Astrocyte (in vitro differentiated cells and primary cell): ENCODE data around the gene ZBTB34. TPM values are rescaled to one million over a fixed set of nuclear protein-coding genes. Genes with fewer than 3 reads are reported as not detected.

Source experiments
- DNase-seq: peaks from one replicate; pipeline ENCODE4 v3.0.0-alpha.2; 2010; ENCODE audit warnings: low read depth
- FAIRE-seq: peaks from 2 replicates; lab custom pipeline; 2011; peaks lifted over from hg19 to GRCh38; lab: Jason Lieb, UNC
- H2AFZ ChIP-seq: 2 replicates; pipeline ENCODE4 v1.6.0; 2012; ENCODE audit warnings: low read depth, low read length, inconsistent platforms
- H3K27ac ChIP-seq: 2 replicates; pipeline ENCODE4 v1.5.1; 2011; ENCODE audit warnings: low read depth, low read length, inconsistent platforms
- H3K27me3 ChIP-seq: 2 replicates; pipeline ENCODE4 v1.6.0; 2011; ENCODE audit warnings: low read length, inconsistent platforms; ENCODE audit not compliant: insufficient read depth
- H3K36me3 ChIP-seq: 2 replicates; pipeline ENCODE4 v1.5.1; 2011; ENCODE audit warnings: low read length, inconsistent platforms; ENCODE audit not compliant: insufficient read depth
- H3K4me1 ChIP-seq: 2 replicates; pipeline ENCODE4 v1.5.1; 2011; ENCODE audit warnings: low read length, inconsistent platforms; ENCODE audit not compliant: insufficient read depth
- H3K4me2 ChIP-seq: 2 replicates; pipeline ENCODE4 v1.6.0; 2012; ENCODE audit warnings: low read length, inconsistent platforms
- H3K4me3 ChIP-seq: 2 replicates; pipeline ENCODE4 v1.5.1; 2011; ENCODE audit warnings: low read depth, mild to moderate bottlenecking, low read length, inconsistent platforms; ENCODE audit not compliant: insufficient read depth
- H3K79me2 ChIP-seq: 2 replicates; pipeline ENCODE4 v1.6.0; 2012; ENCODE audit warnings: mild to moderate bottlenecking, low read length, inconsistent platforms; ENCODE audit not compliant: insufficient read depth
- H3K9ac ChIP-seq: 2 replicates; pipeline ENCODE4 v1.6.0; 2012; ENCODE audit warnings: mild to moderate bottlenecking, low read length, inconsistent platforms
- H3K9me3 ChIP-seq: 2 replicates; pipeline ENCODE4 v1.5.1; 2012; ENCODE audit warnings: low read depth, mild to moderate bottlenecking, low read length, inconsistent platforms; ENCODE audit not compliant: insufficient read depth
- H4K20me1 ChIP-seq: 2 replicates; pipeline ENCODE4 v1.6.0; 2012; ENCODE audit warnings: low read length, inconsistent platforms; ENCODE audit not compliant: insufficient read depth
- H3K27ac Mint-ChIP-seq: one replicate; pipeline ENCODE4 v1.8.0; 2021; ENCODE audit warnings: mild to moderate bottlenecking, mixed read lengths; ENCODE audit not compliant: unreplicated experiment
- H3K27me3 Mint-ChIP-seq: one replicate; pipeline ENCODE4 v1.8.0; 2021; ENCODE audit warnings: low read depth, mixed read lengths; ENCODE audit not compliant: unreplicated experiment
- H3K36me3 Mint-ChIP-seq: one replicate; pipeline ENCODE4 v1.8.0; 2021; ENCODE audit warnings: low read depth, mixed read lengths; ENCODE audit not compliant: unreplicated experiment
- H3K4me1 Mint-ChIP-seq: one replicate; pipeline ENCODE4 v1.8.0; 2021; ENCODE audit warnings: low read depth, mixed read lengths; ENCODE audit not compliant: unreplicated experiment
- H3K4me3 Mint-ChIP-seq: one replicate; pipeline ENCODE4 v1.8.0; 2021; ENCODE audit warnings: mild to moderate bottlenecking, moderate library complexity, mixed read lengths; ENCODE audit not compliant: unreplicated experiment
- H3K9me3 Mint-ChIP-seq: one replicate; pipeline ENCODE4 v1.8.0; 2021; ENCODE audit warnings: mild to moderate bottlenecking, mixed read lengths; ENCODE audit not compliant: unreplicated experiment
- EZH2 ChIP-seq: IDR thresholded peaks from 2 replicates; pipeline ENCODE4 v1.6.1; 2012; ENCODE audit warnings: mild to moderate bottlenecking, low read length, inconsistent platforms; ENCODE audit not compliant: insufficient read depth
- total RNA-seq: library from RNA; stranded (reverse); gene quantifications from 2 replicates; pipeline ENCODE4 v1.2.1, GENCODE V29; 2021
- TF ChIP-seq, protein P1 (sequence below): IDR thresholded peaks from 2 replicates; pipeline ENCODE4 v1.5.1; 2011; ENCODE audit warnings: low read depth, mild to moderate bottlenecking, inconsistent platforms, low read length, moderate library complexity; ENCODE audit not compliant: insufficient read depth

Gene ZBTB34
- total RNA-seq, 1 donor from 2014 or later, result 14.7 TPM

DNA sequence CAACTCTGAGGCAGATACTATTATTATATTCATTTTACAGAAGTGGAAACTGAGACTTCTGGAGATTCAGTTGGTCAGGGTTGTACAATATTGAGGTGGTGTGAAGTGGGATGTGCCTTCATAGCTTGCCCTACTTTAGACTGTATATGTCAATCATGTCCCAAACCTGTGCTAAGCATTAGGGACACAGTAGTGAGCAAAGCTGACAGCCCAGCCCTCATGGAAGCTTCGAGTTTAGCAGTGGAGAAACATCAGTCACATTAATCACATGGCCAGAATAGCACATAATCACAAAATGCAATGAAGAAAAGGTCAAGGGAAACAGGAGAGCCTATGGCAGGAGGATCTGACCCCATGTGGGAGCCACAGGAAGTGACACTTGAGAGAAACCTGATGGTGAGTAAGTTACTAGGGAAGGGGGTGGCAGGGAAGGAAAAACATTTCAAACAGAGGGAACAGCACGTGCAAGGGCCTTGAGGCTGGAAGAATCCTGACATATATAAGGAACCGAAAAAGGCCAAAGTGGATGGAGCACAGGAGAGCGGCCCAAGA is 33.7 kb downstream of the ZBTB34 start:
- Mint-ChIP-seq H3K36me3 (no peaks in the 10 kb centered on the region), H3K27me3 (peaks cover 5% of the 10 kb centered on the region), H3K4me3 (no peak overlapping the region), H3K4me1 (no peaks in the 10 kb centered on the region), H3K27ac (no peak overlapping the region), H3K9me3 (no peaks in the 10 kb centered on the region)
- no peak overlapping the region for H3K27ac ChIP-seq
- H3K27me3 ChIP-seq, result no peaks in the 10 kb centered on the region
- no peak for DNase-seq
- no peaks in the 10 kb centered on the region for H3K9me3 ChIP-seq
- H3K4me1 ChIP-seq, result no peaks in the 10 kb centered on the region
- H3K36me3 ChIP-seq, result no peaks in the 10 kb centered on the region
- no peaks in the 10 kb centered on the region for H3K79me2 ChIP-seq
- no peaks in the 10 kb centered on the region for H4K20me1 ChIP-seq
- no peak overlapping the region for H3K4me2 ChIP-seq
- no peak overlapping the region for H2AFZ ChIP-seq
- FAIRE-seq, result no peak
- H3K9ac ChIP-seq, result no peak overlapping the region
- H3K4me3 ChIP-seq, result no peak overlapping the region
- TF ChIP-seq, protein P1, sequence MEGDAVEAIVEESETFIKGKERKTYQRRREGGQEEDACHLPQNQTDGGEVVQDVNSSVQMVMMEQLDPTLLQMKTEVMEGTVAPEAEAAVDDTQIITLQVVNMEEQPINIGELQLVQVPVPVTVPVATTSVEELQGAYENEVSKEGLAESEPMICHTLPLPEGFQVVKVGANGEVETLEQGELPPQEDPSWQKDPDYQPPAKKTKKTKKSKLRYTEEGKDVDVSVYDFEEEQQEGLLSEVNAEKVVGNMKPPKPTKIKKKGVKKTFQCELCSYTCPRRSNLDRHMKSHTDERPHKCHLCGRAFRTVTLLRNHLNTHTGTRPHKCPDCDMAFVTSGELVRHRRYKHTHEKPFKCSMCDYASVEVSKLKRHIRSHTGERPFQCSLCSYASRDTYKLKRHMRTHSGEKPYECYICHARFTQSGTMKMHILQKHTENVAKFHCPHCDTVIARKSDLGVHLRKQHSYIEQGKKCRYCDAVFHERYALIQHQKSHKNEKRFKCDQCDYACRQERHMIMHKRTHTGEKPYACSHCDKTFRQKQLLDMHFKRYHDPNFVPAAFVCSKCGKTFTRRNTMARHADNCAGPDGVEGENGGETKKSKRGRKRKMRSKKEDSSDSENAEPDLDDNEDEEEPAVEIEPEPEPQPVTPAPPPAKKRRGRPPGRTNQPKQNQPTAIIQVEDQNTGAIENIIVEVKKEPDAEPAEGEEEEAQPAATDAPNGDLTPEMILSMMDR, result no peak
- no peak for TF ChIP-seq EZH2

DNA sequence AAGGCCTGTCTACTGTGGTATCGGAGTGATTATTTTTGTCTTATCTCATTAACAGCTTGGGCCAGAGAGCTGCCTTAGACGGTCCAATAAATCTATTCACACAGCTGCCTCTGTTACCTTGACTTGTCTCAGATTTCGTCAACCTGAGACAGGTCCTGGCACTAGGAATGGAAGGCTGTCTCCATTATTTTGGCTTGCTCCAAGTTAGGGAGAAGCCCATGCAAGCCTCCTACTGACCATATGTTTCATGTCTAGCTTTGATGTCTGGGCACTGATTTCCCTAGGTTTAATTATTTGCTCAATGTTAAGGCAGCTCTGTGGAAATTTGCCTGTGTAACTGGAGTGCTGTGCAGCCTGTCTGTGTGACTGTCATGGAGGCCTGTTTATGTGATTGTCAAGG is 41.8 kb downstream of the ZBTB34 start:
- H3K9me3 Mint-ChIP-seq, result peaks cover 3% of the 10 kb centered on the region
- H3K79me2 ChIP-seq, result no peaks in the 10 kb centered on the region
- no peak overlapping the region for H3K4me3 ChIP-seq
- TF ChIP-seq EZH2, result no peak
- TF ChIP-seq, protein P1, result no peak
- no peaks in the 10 kb centered on the region for H4K20me1 ChIP-seq
- no peak overlapping the region for H3K27ac Mint-ChIP-seq
- no peaks in the 10 kb centered on the region for H3K4me1 ChIP-seq
- peaks cover 8% of the 10 kb centered on the region for H3K9me3 ChIP-seq
- H3K4me1 Mint-ChIP-seq, result no peaks in the 10 kb centered on the region
- FAIRE-seq (no peak), DNase-seq (no peak)
- H3K27me3 Mint-ChIP-seq, result peaks cover 14% of the 10 kb centered on the region
- no peak overlapping the region for H2AFZ ChIP-seq
- no peak overlapping the region for H3K4me3 Mint-ChIP-seq
- H3K36me3 Mint-ChIP-seq, result no peaks in the 10 kb centered on the region
- H3K27ac ChIP-seq, result no peak overlapping the region
- H3K9ac ChIP-seq, result no peak overlapping the region
- H3K27me3 ChIP-seq, result peaks cover 6% of the 10 kb centered on the region
- H3K4me2 ChIP-seq, result no peak overlapping the region
- H3K36me3 ChIP-seq, result no peaks in the 10 kb centered on the region

DNA sequence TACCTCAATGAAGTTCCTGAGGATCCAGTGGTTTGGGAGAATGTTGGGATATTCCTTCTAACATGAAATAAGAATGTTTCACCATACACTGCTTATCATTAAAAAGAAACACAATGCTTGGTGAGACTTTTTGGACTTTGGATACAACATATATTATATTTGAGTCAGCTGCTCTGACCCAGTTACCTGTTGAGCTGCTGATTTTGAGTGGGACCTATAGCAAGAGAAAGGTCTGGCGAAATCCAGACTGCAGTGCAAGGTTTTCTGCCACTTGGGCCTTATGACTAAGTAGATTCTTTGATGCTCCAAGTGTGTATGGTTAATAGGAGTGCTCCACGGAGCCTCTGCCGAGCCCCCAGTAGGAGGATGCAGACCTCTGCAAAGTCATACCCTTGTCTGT is 44.1 kb downstream of the ZBTB34 start:
- Mint-ChIP-seq H3K9me3 (peaks cover 3% of the 10 kb centered on the region), H3K27ac (no peak overlapping the region), H3K4me1 (no peaks in the 10 kb centered on the region), H3K4me3 (no peak overlapping the region), H3K36me3 (no peaks in the 10 kb centered on the region), H3K27me3 (peaks cover 32% of the 10 kb centered on the region)
- H3K9me3 ChIP-seq, result peaks cover 8% of the 10 kb centered on the region
- DNase-seq (no peak), FAIRE-seq (no peak)
- no peak overlapping the region for H3K9ac ChIP-seq
- peaks cover 14% of the 10 kb centered on the region for H3K27me3 ChIP-seq
- H3K4me2 ChIP-seq, result no peak overlapping the region
- H3K4me3 ChIP-seq, result no peak overlapping the region
- H3K79me2 ChIP-seq, result no peaks in the 10 kb centered on the region
- no peak for TF ChIP-seq EZH2
- TF ChIP-seq, protein P1, result no peak
- H3K27ac ChIP-seq, result no peak overlapping the region
- H3K4me1 ChIP-seq, result no peaks in the 10 kb centered on the region
- H3K36me3 ChIP-seq, result no peaks in the 10 kb centered on the region
- H4K20me1 ChIP-seq, result no peaks in the 10 kb centered on the region
- no peak overlapping the region for H2AFZ ChIP-seq
